ENCODE data around the gene FUOM. TPM values are rescaled to one million over a fixed set of nuclear protein-coding genes. Genes with fewer than 3 reads are reported as not detected.

The FUOM gene
- total RNA-seq, 1 experiment from 2014 or later: 33.3 TPM

- ChIA-PET CTCF (interaction anchor here (0.6 kb wide), 1 partner anchor 14 kb away, joined by 3 read pairs; no protein-coding TSS in a partner anchor), POLR2A (ENCODE audit: unreplicated experiment) (no interaction called here)
- Histone ChIP-seq H3K4me3 (ENCODE audit: low read length) (peak overlapping the region; percentile 98), H3K27ac (ENCODE audit: low read length) (peak overlapping the region; percentile 85), H2AFZ (ENCODE audit: low read length) (no peak overlapping the region), H3F3A (ENCODE audit: low read length, unreplicated experiment) (no peaks in the 10 kb centered on the region), H4K20me1 (ENCODE audit: low read length) (peaks cover 22% of the 10 kb centered on the region; the same call in 1 of the 2 replicates), H3K27me3 (ENCODE audit: low read length) (no peaks in the 10 kb centered on the region), H3K9me3 (ENCODE audit: low read length) (no peaks in the 10 kb centered on the region), H3K4me1 (ENCODE audit: insufficient read depth, low read length) (peaks cover 17% of the 10 kb centered on the region), H3K4me2 (ENCODE audit: low read length) (peak overlapping the region; percentile 98), H3K79me2 (ENCODE audit: low read length) (peaks cover 70% of the 10 kb centered on the region), H3K36me3 (ENCODE audit: low read depth, low read length) (peaks cover 4% of the 10 kb centered on the region; the same call in 1 of the 2 replicates), H3K9me2 (replicated peaks; ENCODE audit: low read length) (no peaks in the 10 kb centered on the region), H3K9ac (ENCODE audit: low read length) (peak overlapping the region; percentile 98)
- intact Hi-C loops (cut with micrococcal nuclease): loop anchor here (5.0 kb wide), 1 partner anchor 51 kb away; no protein-coding TSS in a partner anchor
- DNase-seq (peak; percentile 83), ATAC-seq (peak; percentile 47)
- peak; percentile 76 for TF ChIP-seq CTCF (conservative IDR thresholded peaks at IDR 0.05; ENCODE audit: low read depth, low read length)
- TF ChIP-seq EZH2 (IDR thresholded peaks at IDR 0.05; ENCODE audit: low read length, unreplicated experiment): no peak
- TF ChIP-seq EZH2phosphoT487 (IDR thresholded peaks at IDR 0.05; ENCODE audit: borderline replicate concordance, low read length): no peak
- BruUV-seq (replicated peaks): TSS peak; percentile 47
These were observed 49.9 kb downstream of the FUOM start for GRCh38 chr10:133307776-133308420.

- no TSS peak for BruUV-seq (replicated peaks)
- H3F3A ChIP-seq (ENCODE audit: low read length, unreplicated experiment): no peaks in the 10 kb centered on the region
- H4K20me1 ChIP-seq (ENCODE audit: low read length): peaks cover 22% of the 10 kb centered on the region; the same call in 1 of the 2 replicates
- peak overlapping the region; percentile 98 for H3K4me2 ChIP-seq (ENCODE audit: low read length)
- ATAC-seq: no peak
- peak overlapping the region; percentile 98; the same call in 1 of the 2 replicates for H3K9ac ChIP-seq (ENCODE audit: low read length)
- H3K9me2 ChIP-seq (replicated peaks; ENCODE audit: low read length): no peaks in the 10 kb centered on the region
- H3K36me3 ChIP-seq (ENCODE audit: low read depth, low read length): peaks cover 4% of the 10 kb centered on the region; the same call in 1 of the 2 replicates
- H3K27me3 ChIP-seq (ENCODE audit: low read length): no peaks in the 10 kb centered on the region
- peak overlapping the region; percentile 98; the same call in 1 of the 2 replicates for H3K4me3 ChIP-seq (ENCODE audit: low read length)
- no peaks in the 10 kb centered on the region for H3K9me3 ChIP-seq (ENCODE audit: low read length)
- intact Hi-C loops (cut with micrococcal nuclease): loop anchor here (5.0 kb wide), 1 partner anchor 50 kb away; no protein-coding TSS in a partner anchor
- DNase-seq: no peak
- TF ChIP-seq EZH2phosphoT487 (IDR thresholded peaks at IDR 0.05; ENCODE audit: borderline replicate concordance, low read length) (no peak), EZH2 (IDR thresholded peaks at IDR 0.05; ENCODE audit: low read length, unreplicated experiment) (no peak), CTCF (conservative IDR thresholded peaks at IDR 0.05; ENCODE audit: low read depth, low read length) (no peak)
- no peak overlapping the region for H3K27ac ChIP-seq (ENCODE audit: low read length)
- no peak overlapping the region for H2AFZ ChIP-seq (ENCODE audit: low read length)
- H3K79me2 ChIP-seq (ENCODE audit: low read length): peaks cover 76% of the 10 kb centered on the region
- H3K4me1 ChIP-seq (ENCODE audit: insufficient read depth, low read length): peaks cover 17% of the 10 kb centered on the region
- CTCF ChIA-PET: no interaction called here
- POLR2A ChIA-PET (ENCODE audit: unreplicated experiment): no interaction called here
These were observed 50.9 kb downstream of the FUOM start for GRCh38 chr10:133306941-133307379.

DNA sequence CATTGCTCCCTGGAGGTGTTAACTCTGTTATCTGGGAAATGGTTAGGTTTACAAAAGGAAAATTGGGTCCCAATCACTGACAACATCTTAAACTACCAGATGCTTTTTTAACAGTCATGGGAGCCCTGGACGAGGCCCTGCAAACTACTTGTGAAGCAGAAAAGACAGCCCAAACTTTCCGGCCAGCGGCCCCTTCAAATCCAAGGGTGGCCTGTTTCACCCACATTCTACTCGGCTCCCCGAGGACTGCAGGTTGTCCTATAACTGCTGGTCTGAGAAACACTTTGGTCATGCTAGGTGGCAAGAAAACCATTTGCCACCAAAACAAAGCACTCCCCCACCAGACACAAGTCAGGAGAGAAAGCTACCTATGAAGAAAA lies 51.7 kb downstream of the FUOM start:
- no TSS peak for BruUV-seq (replicated peaks)
- H3K4me1 ChIP-seq (ENCODE audit: insufficient read depth, low read length): peaks cover 17% of the 10 kb centered on the region
- no peaks in the 10 kb centered on the region for H3F3A ChIP-seq (ENCODE audit: low read length, unreplicated experiment)
- POLR2A ChIA-PET (ENCODE audit: unreplicated experiment): no interaction called here
- H3K9me3 ChIP-seq (ENCODE audit: low read length): no peaks in the 10 kb centered on the region
- peaks cover 76% of the 10 kb centered on the region for H3K79me2 ChIP-seq (ENCODE audit: low read length)
- ATAC-seq (no peak), DNase-seq (no peak)
- no peak overlapping the region for H3K4me3 ChIP-seq (ENCODE audit: low read length)
- H3K9me2 ChIP-seq (replicated peaks; ENCODE audit: low read length): no peaks in the 10 kb centered on the region
- intact Hi-C loops (cut with micrococcal nuclease): loop anchor here (5.0 kb wide), 1 partner anchor 49 kb away; no protein-coding TSS in a partner anchor
- no peak overlapping the region for H3K4me2 ChIP-seq (ENCODE audit: low read length)
- H2AFZ ChIP-seq (ENCODE audit: low read length): no peak overlapping the region
- H4K20me1 ChIP-seq (ENCODE audit: low read length): peaks cover 22% of the 10 kb centered on the region; the same call in 1 of the 2 replicates
- H3K27me3 ChIP-seq (ENCODE audit: low read length): no peaks in the 10 kb centered on the region
- no peak overlapping the region for H3K27ac ChIP-seq (ENCODE audit: low read length)
- no peaks in the 10 kb centered on the region; the same call in 1 of the 2 replicates for H3K36me3 ChIP-seq (ENCODE audit: low read depth, low read length)
- CTCF ChIA-PET: no interaction called here
- no peak overlapping the region for H3K9ac ChIP-seq (ENCODE audit: low read length)
- TF ChIP-seq CTCF (conservative IDR thresholded peaks at IDR 0.05; ENCODE audit: low read depth, low read length): no peak
- TF ChIP-seq EZH2 (IDR thresholded peaks at IDR 0.05; ENCODE audit: low read length, unreplicated experiment): no peak
- TF ChIP-seq EZH2phosphoT487 (IDR thresholded peaks at IDR 0.05; ENCODE audit: borderline replicate concordance, low read length): no peak
